Stimulated activated CD4-positive, alpha-beta T cell treated with anti-CD3 and anti-CD28 coated beads, Interleukin-4, amount 100 ng/mL, for 1 hour (primary cell): ENCODE results near the gene PRRG4.
"Not testable (repeated sequence)": the region's sequence is repeated elsewhere in the genome, so short reads cannot be mapped to it uniquely, and the experiment has no call there.

Source experiments
- DNase-seq: peaks from one replicate; pipeline ENCODE4 v3.0.0-alpha.2; 2020

Gene PRRG4

GRCh38 chr11:32829680-32830412 is at the start of gene PRRG4:
Gene PRRG4, plus strand, starts transcription at chr11:32829927. Its CDS starts 603 bp downstream, at chr11:32830530.
- DNase-seq, result peak; percentile 44

GRCh38 chr11:32780839-32781238 is 48.9 kb upstream of the PRRG4 start:
- DNase-seq, result not testable (repeated sequence)

- no peak for DNase-seq
Measured at GRCh38 chr11:32781721-32782120, 48.0 kb upstream of the PRRG4 start.

GRCh38 chr11:32785262-32785661 is 44.5 kb upstream of the PRRG4 start:
- no peak for DNase-seq

- no peak for DNase-seq
Measured at GRCh38 chr11:32786811-32787210, 42.9 kb upstream of the PRRG4 start.

GRCh38 chr11:32790916-32791315 is 38.8 kb upstream of the PRRG4 start:
- no peak for DNase-seq

GRCh38 chr11:32792111-32792947 is 37.4 kb upstream of the PRRG4 start:
- DNase-seq, result no peak

GRCh38 chr11:32792948-32793475 is 36.7 kb upstream of the PRRG4 start:
- DNase-seq, result peak; percentile 65

GRCh38 chr11:32794439-32794838 is 35.3 kb upstream of the PRRG4 start, which contains the start of gene CCDC73:
Gene CCDC73, minus strand, starts transcription at chr11:32794662. Its CDS starts 34,419 bp downstream, at chr11:32760243.
- DNase-seq, result no peak

- DNase-seq, result no peak
Measured at GRCh38 chr11:32796425-32796824, 33.3 kb upstream of the PRRG4 start.

GRCh38 chr11:32809313-32809712 is 20.4 kb upstream of the PRRG4 start:
- DNase-seq, result peak; percentile 44

GRCh38 chr11:32817181-32817851 is 12.4 kb upstream of the PRRG4 start:
- no peak for DNase-seq

GRCh38 chr11:32817852-32818183 is 11.9 kb upstream of the PRRG4 start:
- DNase-seq, result no peak

GRCh38 chr11:32819187-32819586 is 10.5 kb upstream of the PRRG4 start:
- no peak for DNase-seq

- no peak for DNase-seq
Measured at GRCh38 chr11:32820497-32820896, 9.2 kb upstream of the PRRG4 start.

- no peak for DNase-seq
Measured at GRCh38 chr11:32821517-32821916, 8.2 kb upstream of the PRRG4 start.

GRCh38 chr11:32821917-32822560 is 7.7 kb upstream of the PRRG4 start:
- no peak for DNase-seq

- DNase-seq, result not testable (repeated sequence)
Measured at GRCh38 chr11:32823617-32824016, 6.1 kb upstream of the PRRG4 start.

- no peak for DNase-seq
Measured at GRCh38 chr11:32826113-32826512, 3.6 kb upstream of the PRRG4 start.

- DNase-seq, result no peak
Measured at GRCh38 chr11:32827276-32827675, 2.5 kb upstream of the PRRG4 start.

- DNase-seq, result no peak
Measured at GRCh38 chr11:32829157-32829679, 509 bp upstream of the PRRG4 start.

GRCh38 chr11:32830413-32830738 is 649 bp downstream of the PRRG4 start:
- no peak for DNase-seq

- DNase-seq, result no peak
Measured at GRCh38 chr11:32830796-32831195, 1.1 kb downstream of the PRRG4 start.
